Activated CD4-positive, alpha-beta T cell treated with anti-CD3 and anti-CD28 coated beads for 36 hours (primary cell): ENCODE measurements around the gene KANK3. TPM values are rescaled to one million over a fixed set of nuclear protein-coding genes. Genes with fewer than 3 reads are reported as not detected.

Experiments
- ATAC-seq: fragments of 200-7000 bp; cut with Tn5 transposase; one replicate; pipeline ENCODE4 v1.10.0; 2021; ENCODE audit warnings: mild to moderate bottlenecking, moderate library complexity
- CTCF ChIA-PET: fragments of 350-600 bp; sonication (Branson Sonifier 250); formaldehyde crosslinking; loops from one replicate; lab custom pipeline; 2021; ENCODE audit warnings: antibody characterized with exemption; lab: Charles Lee
- POLR2A ChIA-PET: fragments of 350-600 bp; sonication (Branson Sonifier 250); formaldehyde crosslinking; loops from one replicate; lab custom pipeline; 2021; ENCODE audit warnings: antibody characterized with exemption, inconsistent platforms; lab: Charles Lee
- DNase-seq: peaks from one replicate; pipeline ENCODE4 v3.0.0-alpha.2; 2020
- H3K27ac Mint-ChIP-seq: one replicate; pipeline ENCODE4 v1.8.0; 2021; ENCODE audit warnings: mixed read lengths
- H3K27me3 Mint-ChIP-seq: one replicate; pipeline ENCODE4 v1.8.0; 2021; ENCODE audit warnings: mixed read lengths
- H3K36me3 Mint-ChIP-seq: one replicate; pipeline ENCODE4 v1.8.0; 2021; ENCODE audit warnings: low read depth, mixed read lengths
- H3K4me1 Mint-ChIP-seq: one replicate; pipeline ENCODE4 v1.8.0; 2021; ENCODE audit warnings: mixed read lengths
- H3K4me3 Mint-ChIP-seq: one replicate; pipeline ENCODE4 v1.8.0; 2021; ENCODE audit warnings: mild to moderate bottlenecking, moderate library complexity, mixed read lengths
- H3K9me3 Mint-ChIP-seq: one replicate; pipeline ENCODE4 v1.8.0; 2021; ENCODE audit warnings: low read depth, mixed read lengths
- intact Hi-C, 2 experiments: fragments of 100-400 bp; cut with DNase I in 1 of 2; cut with micrococcal nuclease in 1 of 2; formaldehyde crosslinking; loops; one replicate each; pipeline versions ENCODE4 v1.14.2 to v1.15.1; 2022 to 2024; cut with DNase I, micrococcal nuclease
- total RNA-seq, 2 experiments: library from RNA; stranded (reverse); gene quantifications; one replicate each; pipeline ENCODE4 v1.2.3, GENCODE V29; 2021

The KANK3 gene
- total RNA-seq, 2 experiments from 2014 or later = 0.98 to 1.1 TPM

GRCh38 chr19:8311461-8312260 is 31.4 kb downstream of the KANK3 start:
- no peak for ATAC-seq
- POLR2A ChIA-PET = interaction anchor here (0.6 kb wide), 2 partner anchors 7 to 130 kb away, joined by 3 to 4 read pairs; no protein-coding TSS in a partner anchor
- intact Hi-C loops = no loop called here
- H3K27me3 Mint-ChIP-seq = no peaks in the 10 kb centered on the region
- no peak overlapping the region for H3K27ac Mint-ChIP-seq
- DNase-seq = peak; percentile 3
- peaks cover 36% of the 10 kb centered on the region for H3K36me3 Mint-ChIP-seq
- no peak overlapping the region for H3K4me3 Mint-ChIP-seq
- no peaks in the 10 kb centered on the region for H3K9me3 Mint-ChIP-seq
- CTCF ChIA-PET = interaction anchor here (2.4 kb wide), 1 partner anchor 9 kb away, joined by 14 read pairs; the partner anchor contains the start of genes NDUFA7 and RPS28
- H3K4me1 Mint-ChIP-seq = peaks cover 23% of the 10 kb centered on the region

- no peak for ATAC-seq
- peak; percentile 1 for DNase-seq
- no peaks in the 10 kb centered on the region for H3K9me3 Mint-ChIP-seq
- H3K27ac Mint-ChIP-seq = no peak overlapping the region
- ChIA-PET POLR2A (interaction anchor here (0.6 kb wide), 1 partner anchor 131 kb away, joined by 4 read pairs; no protein-coding TSS in a partner anchor), CTCF (interaction anchor here (2.4 kb wide), 1 partner anchor 10 kb away, joined by 14 read pairs; the partner anchor contains the start of genes NDUFA7 and RPS28)
- no peak overlapping the region for H3K4me3 Mint-ChIP-seq
- intact Hi-C loops = no loop called here
- peaks cover 35% of the 10 kb centered on the region for H3K36me3 Mint-ChIP-seq
- no peaks in the 10 kb centered on the region for H3K27me3 Mint-ChIP-seq
- H3K4me1 Mint-ChIP-seq = peaks cover 32% of the 10 kb centered on the region
Measured at GRCh38 chr19:8310342-8311055, 32.6 kb downstream of the KANK3 start.

- ChIA-PET POLR2A (no interaction called here), CTCF (interaction anchor here (0.7 to 1.2 kb wide), 2 partner anchors 34 to 42 kb away, joined by 3 read pairs; partner anchors contain the start of gene KANK3)
- no peaks in the 10 kb centered on the region for H3K9me3 Mint-ChIP-seq
- H3K4me3 Mint-ChIP-seq = peak overlapping the region; percentile 90
- intact Hi-C loops = loop anchor here (1.0 to 5.0 kb wide), 3 partner anchors 12 to 81 kb away; partner anchors contain the start of genes NDUFA7 (in 2 of the 2), RAB11B (in 2 of the 2) and RPS28 (in 2 of the 2)
- H3K36me3 Mint-ChIP-seq = peaks cover 36% of the 10 kb centered on the region
- ATAC-seq (no peak), DNase-seq (no peak)
- peaks cover 34% of the 10 kb centered on the region for H3K4me1 Mint-ChIP-seq
- no peaks in the 10 kb centered on the region for H3K27me3 Mint-ChIP-seq
- H3K27ac Mint-ChIP-seq = peak overlapping the region; percentile 68
Measured at GRCh38 chr19:8308891-8309291, 34.2 kb downstream of the KANK3 start.

GRCh38 chr19:8307965-8308866 is 34.8 kb downstream of the KANK3 start, which contains the start of gene CD320:
Gene CD320 (minus strand): TSS chr19:8308358. CDS start chr19:8308290, 68 bp downstream.
- peak within 1 kb of the TSS; percentile 90 for H3K4me3 Mint-ChIP-seq
- intact Hi-C loops = loop anchor here (1.0 to 5.0 kb wide), 3 partner anchors 13 to 82 kb away; partner anchors contain the start of genes NDUFA7 (in 2 of the 2), RAB11B (in 2 of the 2) and RPS28 (in 2 of the 2)
- H3K36me3 Mint-ChIP-seq = peaks cover 33% of the 10 kb centered on the region
- ChIA-PET POLR2A (no interaction called here), CTCF (interaction anchor here (0.7 to 1.2 kb wide), 3 partner anchors 12 to 42 kb away, joined by 3 to 4 read pairs (median 3); partner anchors contain the start of gene KANK3)
- peak within 1 kb of the TSS; percentile 79 for H3K27ac Mint-ChIP-seq
- H3K9me3 Mint-ChIP-seq = no peaks in the 10 kb centered on the region
- H3K4me1 Mint-ChIP-seq = peaks cover 34% of the 10 kb centered on the region
- DNase-seq = peak; percentile 90
- H3K27me3 Mint-ChIP-seq = no peaks in the 10 kb centered on the region
- peak; percentile 91 for ATAC-seq

- Mint-ChIP-seq H3K27me3 (no peaks in the 10 kb centered on the region), H3K27ac (peak overlapping the region; percentile 79), H3K36me3 (peaks cover 33% of the 10 kb centered on the region), H3K4me1 (peaks cover 34% of the 10 kb centered on the region), H3K9me3 (no peaks in the 10 kb centered on the region), H3K4me3 (peak overlapping the region; percentile 90)
- CTCF ChIA-PET = interaction anchor here (1.1 kb wide), 1 partner anchor 13 kb away, joined by 4 read pairs; no protein-coding TSS in a partner anchor
- DNase-seq (peak; percentile 12), ATAC-seq (no peak)
- intact Hi-C loops = loop anchor here in 1 of 2 experiments (5.0 kb wide), 1 partner anchor 40 kb away; no protein-coding TSS in a partner anchor
- POLR2A ChIA-PET = no interaction called here
Measured at GRCh38 chr19:8307400-8307964, 35.6 kb downstream of the KANK3 start.

- CTCF ChIA-PET = no interaction called here
- Mint-ChIP-seq H3K4me3 (peak overlapping the region; percentile 90), H3K27ac (peak overlapping the region; percentile 33), H3K4me1 (peaks cover 34% of the 10 kb centered on the region), H3K36me3 (peaks cover 32% of the 10 kb centered on the region), H3K9me3 (no peaks in the 10 kb centered on the region), H3K27me3 (no peaks in the 10 kb centered on the region)
- POLR2A ChIA-PET = no interaction called here
- DNase-seq (peak; percentile 4), ATAC-seq (no peak)
- intact Hi-C loops = loop anchor here in 1 of 2 experiments (5.0 kb wide), 1 partner anchor 39 kb away; no protein-coding TSS in a partner anchor
Measured at GRCh38 chr19:8306235-8307054, 36.6 kb downstream of the KANK3 start.

GRCh38 chr19:8305798-8306197 is 37.3 kb downstream of the KANK3 start:
- DNase-seq (peak; percentile 2), ATAC-seq (no peak)
- Mint-ChIP-seq H3K36me3 (peaks cover 30% of the 10 kb centered on the region), H3K4me3 (no peak overlapping the region), H3K27ac (peak overlapping the region; percentile 33), H3K27me3 (no peaks in the 10 kb centered on the region), H3K4me1 (peaks cover 34% of the 10 kb centered on the region), H3K9me3 (no peaks in the 10 kb centered on the region)
- CTCF ChIA-PET = no interaction called here
- intact Hi-C loops = loop anchor here (2.0 to 5.0 kb wide), 2 partner anchors 15 to 38 kb away; partner anchors contain the start of genes NDUFA7 (in 1 of the 2) and RPS28 (in 1 of the 2)
- POLR2A ChIA-PET = no interaction called here

GRCh38 chr19:8304841-8305621 is 38.0 kb downstream of the KANK3 start:
- no peak for ATAC-seq
- intact Hi-C loops = loop anchor here (2.0 to 5.0 kb wide), 2 partner anchors 16 to 38 kb away; partner anchors contain the start of genes NDUFA7 (in 1 of the 2) and RPS28 (in 1 of the 2)
- ChIA-PET CTCF (no interaction called here), POLR2A (no interaction called here)
- no peak overlapping the region for H3K4me3 Mint-ChIP-seq
- no peak overlapping the region for H3K27ac Mint-ChIP-seq
- no peaks in the 10 kb centered on the region for H3K9me3 Mint-ChIP-seq
- peaks cover 26% of the 10 kb centered on the region for H3K36me3 Mint-ChIP-seq
- peaks cover 34% of the 10 kb centered on the region for H3K4me1 Mint-ChIP-seq
- no peaks in the 10 kb centered on the region for H3K27me3 Mint-ChIP-seq
- DNase-seq = peak; percentile 69

- no peaks in the 10 kb centered on the region for H3K9me3 Mint-ChIP-seq
- no peak overlapping the region for H3K4me3 Mint-ChIP-seq
- peaks cover 18% of the 10 kb centered on the region for H3K36me3 Mint-ChIP-seq
- H3K27ac Mint-ChIP-seq = no peak overlapping the region
- no peak for ATAC-seq
- DNase-seq = no peak
- ChIA-PET POLR2A (no interaction called here), CTCF (interaction anchor here (0.6 kb wide), 1 partner anchor 644 kb away, joined by 3 read pairs; no protein-coding TSS in a partner anchor)
- intact Hi-C loops = no loop called here
- H3K4me1 Mint-ChIP-seq = peaks cover 20% of the 10 kb centered on the region
- no peaks in the 10 kb centered on the region for H3K27me3 Mint-ChIP-seq
Measured at GRCh38 chr19:8302734-8303133, 40.3 kb downstream of the KANK3 start.
